ENCODE results near the gene EXTL2.
"Not testable (repeated sequence)": the region's sequence is repeated elsewhere in the genome, so short reads cannot be mapped to it uniquely, and the experiment has no call there.

The EXTL2 gene

DNA sequence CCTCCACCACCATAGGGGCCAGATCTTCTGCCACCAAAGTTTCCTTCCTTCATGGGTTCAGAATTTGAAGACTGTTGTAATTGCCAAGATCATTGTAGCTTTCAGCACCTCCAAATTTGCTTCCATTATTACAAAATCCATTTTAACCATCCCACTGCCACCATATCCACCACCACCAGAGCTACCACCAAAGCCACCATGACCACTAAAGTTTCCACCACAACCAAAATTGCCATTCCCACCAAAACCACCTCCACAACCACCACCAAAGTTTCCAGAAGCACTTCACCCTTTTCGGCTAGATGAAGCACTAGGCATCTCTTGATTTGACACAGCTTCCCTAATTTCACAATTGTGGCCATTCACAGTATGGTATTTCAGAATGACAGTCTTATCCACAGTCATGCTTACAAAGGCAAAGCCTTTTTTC, 46.5 kb upstream of the EXTL2 start:
- no peaks in the 10 kb centered on the region for H3K27me3 ChIP-seq (ENCODE audit: insufficient read depth, low read depth)
- TF ChIP-seq, protein P1, sequence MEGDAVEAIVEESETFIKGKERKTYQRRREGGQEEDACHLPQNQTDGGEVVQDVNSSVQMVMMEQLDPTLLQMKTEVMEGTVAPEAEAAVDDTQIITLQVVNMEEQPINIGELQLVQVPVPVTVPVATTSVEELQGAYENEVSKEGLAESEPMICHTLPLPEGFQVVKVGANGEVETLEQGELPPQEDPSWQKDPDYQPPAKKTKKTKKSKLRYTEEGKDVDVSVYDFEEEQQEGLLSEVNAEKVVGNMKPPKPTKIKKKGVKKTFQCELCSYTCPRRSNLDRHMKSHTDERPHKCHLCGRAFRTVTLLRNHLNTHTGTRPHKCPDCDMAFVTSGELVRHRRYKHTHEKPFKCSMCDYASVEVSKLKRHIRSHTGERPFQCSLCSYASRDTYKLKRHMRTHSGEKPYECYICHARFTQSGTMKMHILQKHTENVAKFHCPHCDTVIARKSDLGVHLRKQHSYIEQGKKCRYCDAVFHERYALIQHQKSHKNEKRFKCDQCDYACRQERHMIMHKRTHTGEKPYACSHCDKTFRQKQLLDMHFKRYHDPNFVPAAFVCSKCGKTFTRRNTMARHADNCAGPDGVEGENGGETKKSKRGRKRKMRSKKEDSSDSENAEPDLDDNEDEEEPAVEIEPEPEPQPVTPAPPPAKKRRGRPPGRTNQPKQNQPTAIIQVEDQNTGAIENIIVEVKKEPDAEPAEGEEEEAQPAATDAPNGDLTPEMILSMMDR (conservative IDR thresholded peaks at IDR 0.05; ENCODE audit: low read depth, low read length), result no peak
- H4K20me1 ChIP-seq (ENCODE audit: insufficient read depth), result no peaks in the 10 kb centered on the region
- no peak overlapping the region for H3K9ac ChIP-seq
- H3K79me2 ChIP-seq (ENCODE audit: insufficient read depth, low read depth), result no peaks in the 10 kb centered on the region
- H2AFZ ChIP-seq (ENCODE audit: low read depth), result no peak overlapping the region
- H3K36me3 ChIP-seq (ENCODE audit: insufficient read depth), result no peaks in the 10 kb centered on the region
- no peaks in the 10 kb centered on the region for H3K4me1 ChIP-seq (ENCODE audit: low read depth, poor library complexity, severe bottlenecking)
- no peak overlapping the region for H3K4me2 ChIP-seq
- H3K4me3 ChIP-seq (IDR thresholded peaks at IDR 0.05; ENCODE audit: insufficient read depth, low read depth, low read length), result no peak overlapping the region
- no peak overlapping the region for H3K27ac ChIP-seq

GRCh38 chr1:100936194-100936967, 41.7 kb upstream of the EXTL2 start:
- H3K27me3 ChIP-seq (ENCODE audit: insufficient read depth, low read depth), result no peaks in the 10 kb centered on the region
- TF ChIP-seq, protein P1 (conservative IDR thresholded peaks at IDR 0.05; ENCODE audit: low read depth, low read length), result no peak
- H3K4me2 ChIP-seq, result no peak overlapping the region
- H3K36me3 ChIP-seq (ENCODE audit: insufficient read depth), result no peaks in the 10 kb centered on the region
- H3K79me2 ChIP-seq (ENCODE audit: insufficient read depth, low read depth), result no peaks in the 10 kb centered on the region
- H3K4me3 ChIP-seq (IDR thresholded peaks at IDR 0.05; ENCODE audit: insufficient read depth, low read depth, low read length), result no peak overlapping the region
- no peak overlapping the region for H3K27ac ChIP-seq
- no peaks in the 10 kb centered on the region for H4K20me1 ChIP-seq (ENCODE audit: insufficient read depth)
- no peak overlapping the region for H3K9ac ChIP-seq
- no peak overlapping the region for H2AFZ ChIP-seq (ENCODE audit: low read depth)
- no peaks in the 10 kb centered on the region for H3K4me1 ChIP-seq (ENCODE audit: low read depth, poor library complexity, severe bottlenecking)

GRCh38 chr1:100933555-100933954, 38.9 kb upstream of the EXTL2 start:
- not testable (repeated sequence) for H3K27ac ChIP-seq; H3K9ac ChIP-seq; H3K79me2 ChIP-seq (ENCODE audit: insufficient read depth, low read depth); H2AFZ ChIP-seq (ENCODE audit: low read depth); H3K4me2 ChIP-seq; H3K4me3 ChIP-seq (IDR thresholded peaks at IDR 0.05; ENCODE audit: insufficient read depth, low read depth, low read length); H3K36me3 ChIP-seq (ENCODE audit: insufficient read depth); H4K20me1 ChIP-seq (ENCODE audit: insufficient read depth); H3K27me3 ChIP-seq (ENCODE audit: insufficient read depth, low read depth); H3K4me1 ChIP-seq (ENCODE audit: low read depth, poor library complexity, severe bottlenecking)

- Histone ChIP-seq H3K4me3 (IDR thresholded peaks at IDR 0.05; ENCODE audit: insufficient read depth, low read depth, low read length) (no peak overlapping the region), H3K4me1 (ENCODE audit: low read depth, poor library complexity, severe bottlenecking) (peaks cover 8% of the 10 kb centered on the region), H2AFZ (ENCODE audit: low read depth) (no peak overlapping the region), H3K36me3 (ENCODE audit: insufficient read depth) (no peaks in the 10 kb centered on the region), H3K9ac (no peak overlapping the region), H3K27ac (no peak overlapping the region), H3K27me3 (ENCODE audit: insufficient read depth, low read depth) (no peaks in the 10 kb centered on the region), H3K4me2 (no peak overlapping the region), H4K20me1 (ENCODE audit: insufficient read depth) (no peaks in the 10 kb centered on the region), H3K79me2 (ENCODE audit: insufficient read depth, low read depth) (no peaks in the 10 kb centered on the region)
- TF ChIP-seq, protein P1 (conservative IDR thresholded peaks at IDR 0.05; ENCODE audit: low read depth, low read length), result no peak
Observed at GRCh38 chr1:100931716-100932115, 37.1 kb upstream of the EXTL2 start.

DNA sequence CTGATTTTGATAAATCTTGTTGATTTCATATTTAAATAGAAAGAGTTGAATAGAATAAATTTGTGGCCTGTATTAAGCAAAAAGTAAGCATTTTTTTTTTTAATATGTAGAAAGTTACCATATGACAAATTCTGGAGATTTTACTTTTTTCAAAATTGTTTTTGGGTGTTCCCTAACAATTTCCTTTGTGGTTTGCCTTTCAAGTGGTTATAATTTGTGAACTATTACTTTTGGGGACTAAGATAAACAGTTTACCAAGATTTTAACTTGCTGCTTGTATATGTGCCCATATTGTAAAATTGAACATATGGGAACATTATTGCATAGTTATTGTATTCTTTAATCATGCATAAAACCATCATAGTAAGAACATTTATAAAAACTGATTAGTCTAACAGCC, 35.9 kb upstream of the EXTL2 start:
- TF ChIP-seq, protein P1 (conservative IDR thresholded peaks at IDR 0.05; ENCODE audit: low read depth, low read length), result no peak
- H3K9ac ChIP-seq, result no peak overlapping the region
- no peaks in the 10 kb centered on the region for H3K36me3 ChIP-seq (ENCODE audit: insufficient read depth)
- no peak overlapping the region for H2AFZ ChIP-seq (ENCODE audit: low read depth)
- no peak overlapping the region for H3K27ac ChIP-seq
- no peaks in the 10 kb centered on the region for H3K79me2 ChIP-seq (ENCODE audit: insufficient read depth, low read depth)
- no peaks in the 10 kb centered on the region for H3K27me3 ChIP-seq (ENCODE audit: insufficient read depth, low read depth)
- H3K4me3 ChIP-seq (IDR thresholded peaks at IDR 0.05; ENCODE audit: insufficient read depth, low read depth, low read length), result no peak overlapping the region
- no peak overlapping the region for H3K4me2 ChIP-seq
- no peaks in the 10 kb centered on the region for H4K20me1 ChIP-seq (ENCODE audit: insufficient read depth)
- peaks cover 10% of the 10 kb centered on the region for H3K4me1 ChIP-seq (ENCODE audit: low read depth, poor library complexity, severe bottlenecking)
